ENCODE results near the gene CXCL10.

Gene CXCL10

GRCh38 chr4:76023389-76023788, at the start of gene CXCL10:
Gene CXCL10 (minus strand): TSS chr4:76023497. CDS start chr4:76023431, 66 bp downstream.
- Histone ChIP-seq H3K4me3 (ENCODE audit: low read length) (no peak within 1 kb of the TSS), H3K9ac (ENCODE audit: low read length) (no peak within 1 kb of the TSS), H3K79me2 (ENCODE audit: low read length) (no peaks in the 10 kb centered on the region), H2AFZ (ENCODE audit: low read length) (no peak within 1 kb of the TSS), H3K4me2 (ENCODE audit: low read depth, low read length) (no peak within 1 kb of the TSS; the same call in 1 of the 2 replicates), H3K9me2 (replicated peaks; ENCODE audit: insufficient read depth, low read length) (no peaks in the 10 kb centered on the region), H3K27ac (ENCODE audit: low read length) (no peak within 1 kb of the TSS), H3K27me3 (replicated peaks; ENCODE audit: insufficient read depth, low read length) (no peaks in the 10 kb centered on the region), H3K36me3 (replicated peaks; ENCODE audit: insufficient read depth, low read length) (no peaks in the 10 kb centered on the region), H4K20me1 (ENCODE audit: insufficient read depth, low read length) (no peaks in the 10 kb centered on the region), H3F3A (ENCODE audit: insufficient read depth, low read length) (no peaks in the 10 kb centered on the region), H3K9me3 (replicated peaks; ENCODE audit: insufficient read depth, low read length) (no peaks in the 10 kb centered on the region), H3K4me1 (ENCODE audit: low read length) (peaks cover 16% of the 10 kb centered on the region)
- DNase-seq: peak; percentile 50
- TF ChIP-seq, protein P1, sequence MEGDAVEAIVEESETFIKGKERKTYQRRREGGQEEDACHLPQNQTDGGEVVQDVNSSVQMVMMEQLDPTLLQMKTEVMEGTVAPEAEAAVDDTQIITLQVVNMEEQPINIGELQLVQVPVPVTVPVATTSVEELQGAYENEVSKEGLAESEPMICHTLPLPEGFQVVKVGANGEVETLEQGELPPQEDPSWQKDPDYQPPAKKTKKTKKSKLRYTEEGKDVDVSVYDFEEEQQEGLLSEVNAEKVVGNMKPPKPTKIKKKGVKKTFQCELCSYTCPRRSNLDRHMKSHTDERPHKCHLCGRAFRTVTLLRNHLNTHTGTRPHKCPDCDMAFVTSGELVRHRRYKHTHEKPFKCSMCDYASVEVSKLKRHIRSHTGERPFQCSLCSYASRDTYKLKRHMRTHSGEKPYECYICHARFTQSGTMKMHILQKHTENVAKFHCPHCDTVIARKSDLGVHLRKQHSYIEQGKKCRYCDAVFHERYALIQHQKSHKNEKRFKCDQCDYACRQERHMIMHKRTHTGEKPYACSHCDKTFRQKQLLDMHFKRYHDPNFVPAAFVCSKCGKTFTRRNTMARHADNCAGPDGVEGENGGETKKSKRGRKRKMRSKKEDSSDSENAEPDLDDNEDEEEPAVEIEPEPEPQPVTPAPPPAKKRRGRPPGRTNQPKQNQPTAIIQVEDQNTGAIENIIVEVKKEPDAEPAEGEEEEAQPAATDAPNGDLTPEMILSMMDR (IDR thresholded peaks at IDR 0.05; ENCODE audit: low read length): no peak
- no peak for TF ChIP-seq EZH2 (optimal IDR thresholded peaks at IDR 0.05; ENCODE audit: low read depth, low read length)
- TF ChIP-seq EZH2phosphoT487 (IDR thresholded peaks at IDR 0.05; ENCODE audit: low read length): no peak

GRCh38 chr4:76072760-76073159, 49.5 kb upstream of the CXCL10 start:
- Histone ChIP-seq H2AFZ (ENCODE audit: low read length) (no peak overlapping the region), H3K4me2 (ENCODE audit: low read depth, low read length) (no peak overlapping the region), H3K27ac (ENCODE audit: low read length) (no peak overlapping the region)

GRCh38 chr4:76067652-76068286, 44.5 kb upstream of the CXCL10 start:
- H3K79me2 ChIP-seq (ENCODE audit: low read length): no peaks in the 10 kb centered on the region
- H3F3A ChIP-seq (ENCODE audit: insufficient read depth, low read length): no peaks in the 10 kb centered on the region
- no peaks in the 10 kb centered on the region for H3K9me2 ChIP-seq (replicated peaks; ENCODE audit: insufficient read depth, low read length)
- DNase-seq: peak; percentile 83
- H3K4me3 ChIP-seq (ENCODE audit: low read length): no peak overlapping the region
- TF ChIP-seq, protein P1 (IDR thresholded peaks at IDR 0.05; ENCODE audit: low read length): peak; percentile 81
- TF ChIP-seq EZH2 (optimal IDR thresholded peaks at IDR 0.05; ENCODE audit: low read depth, low read length) (no peak), EZH2phosphoT487 (IDR thresholded peaks at IDR 0.05; ENCODE audit: low read length) (no peak)
- H3K27me3 ChIP-seq (replicated peaks; ENCODE audit: insufficient read depth, low read length): no peaks in the 10 kb centered on the region
- H4K20me1 ChIP-seq (ENCODE audit: insufficient read depth, low read length): no peaks in the 10 kb centered on the region
- no peak overlapping the region for H3K27ac ChIP-seq (ENCODE audit: low read length)
- no peak overlapping the region for H3K9ac ChIP-seq (ENCODE audit: low read length)
- H3K4me1 ChIP-seq (ENCODE audit: low read length): no peaks in the 10 kb centered on the region
- no peak overlapping the region for H2AFZ ChIP-seq (ENCODE audit: low read length)
- no peak overlapping the region for H3K4me2 ChIP-seq (ENCODE audit: low read depth, low read length)
- no peaks in the 10 kb centered on the region for H3K9me3 ChIP-seq (replicated peaks; ENCODE audit: insufficient read depth, low read length)
- H3K36me3 ChIP-seq (replicated peaks; ENCODE audit: insufficient read depth, low read length): no peaks in the 10 kb centered on the region

More at GRCh38 chr4:76072760-76073159, 49.5 kb upstream of the CXCL10 start:
- Histone ChIP-seq H3K9ac (ENCODE audit: low read length) (no peak overlapping the region), H3F3A (ENCODE audit: insufficient read depth, low read length) (no peaks in the 10 kb centered on the region), H4K20me1 (ENCODE audit: insufficient read depth, low read length) (no peaks in the 10 kb centered on the region), H3K4me1 (ENCODE audit: low read length) (no peaks in the 10 kb centered on the region), H3K9me3 (replicated peaks; ENCODE audit: insufficient read depth, low read length) (no peaks in the 10 kb centered on the region), H3K27me3 (replicated peaks; ENCODE audit: insufficient read depth, low read length) (no peaks in the 10 kb centered on the region), H3K4me3 (ENCODE audit: low read length) (no peak overlapping the region), H3K9me2 (replicated peaks; ENCODE audit: insufficient read depth, low read length) (no peaks in the 10 kb centered on the region), H3K79me2 (ENCODE audit: low read length) (no peaks in the 10 kb centered on the region), H3K36me3 (replicated peaks; ENCODE audit: insufficient read depth, low read length) (no peaks in the 10 kb centered on the region)
- TF ChIP-seq, protein P1 (IDR thresholded peaks at IDR 0.05; ENCODE audit: low read length): no peak
- TF ChIP-seq EZH2 (optimal IDR thresholded peaks at IDR 0.05; ENCODE audit: low read depth, low read length) (no peak), EZH2phosphoT487 (IDR thresholded peaks at IDR 0.05; ENCODE audit: low read length) (no peak)
- DNase-seq: no peak
